Heart left ventricle (tissue), 13 donors: ENCODE data around the gene ZW10.

Experiments used
- CTCF ChIP-seq, 12 donors: fragments of 200-600 bp; sonication (generic) in 4 of 12; IDR thresholded peaks; one replicate each; pipeline versions ENCODE4 v1.5.0 to v1.8.0; 2018 to 2022; ENCODE audit warnings: antibody characterized with exemption in 12 of 12, mild to moderate bottlenecking in 5 of 12
- POLR2A ChIP-seq, 2 donors: fragments of 450-650 bp; IDR thresholded peaks; one replicate each; pipeline ENCODE4 v1.6.1; 2017; ENCODE audit warnings: antibody characterized with exemption in 2 of 2, mild to moderate bottlenecking in 2 of 2, moderate library complexity in 2 of 2
- donor health status: ischemic (EF 13 %, LVEDD 7.1; RV severe dilation, severe dysfunction).
- donor health status: DM: no; HTN: yes; CAD: no.
- donor health status: DM: no; HTN: no; CAD: no.
- donor health status: ischemic (EF 25% LVEDD 6.9; RV normal size, moderate dysfunction).
- donor health status: ischemic (EF 25% LVEDD 5.7; RV mildly dilated, moderate dysfunction).
- donor health status: ischemic (EF 35%, LVEDD 5.7; RV mildly dilated, moderate dysfunction).
- donor health status: nonischemic (EF 11% LVEDD 7.7; RV severe dilation, severe dysfunction).
- donor health status: DM: yes; HTN: yes; CAD: no.
- donor health status: PGD.
- donor health status: ischemic (EF 29% LVEDD 5.4; RV normal size, mild dysfunction).
- donor health status: nonischemic (EF 23%, LVEDD 6.1; RV moderate dilation, normal function).

- TF ChIP-seq CTCF (IDR thresholded peaks at IDR 0.05) = no peak
- TF ChIP-seq POLR2A (IDR thresholded peaks at IDR 0.05) = no peak
Measured at GRCh38 chr11:113805640-113806039, 32.1 kb upstream of the ZW10 start.
